GM18519 (cell line): ENCODE measurements around the gene SORCS2.
"Not testable (repeated sequence)": the region's sequence is repeated elsewhere in the genome, so short reads cannot be mapped to it uniquely, and the experiment has no call there.

ENCODE experiments used
- ATAC-seq: cut with Tn5 transposase; IDR thresholded peaks from one replicate; pipeline ENCODE4 v1.9.1; 2021; ENCODE audit warnings: mild to moderate bottlenecking, moderate library complexity; ENCODE audit not compliant: unreplicated experiment, low FRiP score

Gene SORCS2

GRCh38 chr4:7581477-7581876 lies 389.1 kb downstream of the SORCS2 start:
- ATAC-seq = no peak

GRCh38 chr4:7582313-7583097 lies 390.2 kb downstream of the SORCS2 start:
- no peak for ATAC-seq

- ATAC-seq = no peak
Measured at GRCh38 chr4:7584098-7584497, 391.8 kb downstream of the SORCS2 start.

- ATAC-seq = no peak
Measured at GRCh38 chr4:7584606-7585159, 392.3 kb downstream of the SORCS2 start.

- ATAC-seq = no peak
Measured at GRCh38 chr4:7585768-7586167, 393.4 kb downstream of the SORCS2 start.

GRCh38 chr4:7587433-7588405 lies 395.4 kb downstream of the SORCS2 start:
- ATAC-seq = no peak

- ATAC-seq = no peak
Measured at GRCh38 chr4:7590189-7590588, 397.9 kb downstream of the SORCS2 start.

- no peak for ATAC-seq
Measured at GRCh38 chr4:7590899-7591298, 398.6 kb downstream of the SORCS2 start.

- ATAC-seq = no peak
Measured at GRCh38 chr4:7591409-7592053, 399.2 kb downstream of the SORCS2 start.

GRCh38 chr4:7593646-7594412 lies 401.5 kb downstream of the SORCS2 start:
- ATAC-seq = no peak

GRCh38 chr4:7595934-7596461 lies 403.7 kb downstream of the SORCS2 start:
- ATAC-seq = no peak

- no peak for ATAC-seq
Measured at GRCh38 chr4:7596918-7597606, 404.7 kb downstream of the SORCS2 start.

GRCh38 chr4:7598939-7599790 lies 406.8 kb downstream of the SORCS2 start:
- no peak for ATAC-seq

- ATAC-seq = no peak
Measured at GRCh38 chr4:7600247-7600646, 407.9 kb downstream of the SORCS2 start.

- ATAC-seq = not testable (repeated sequence)
Measured at GRCh38 chr4:7602166-7602565, 409.8 kb downstream of the SORCS2 start.

- ATAC-seq = no peak
Measured at GRCh38 chr4:7607156-7607910, 415.0 kb downstream of the SORCS2 start.

- no peak for ATAC-seq
Measured at GRCh38 chr4:7608046-7608445, 415.7 kb downstream of the SORCS2 start.
